Hair follicular keratinocyte (primary cell): Measurements from ENCODE around the gene SLC6A2. TPM values are rescaled to one million over a fixed set of nuclear protein-coding genes. Genes with fewer than 3 reads are reported as not detected.

Experiments used
- total RNA-seq: library from RNA; depleted of rRNA; stranded (reverse); fragments of >200 nt; gene quantifications from 2 replicates; pipeline ENCODE4 v1.2.3, GENCODE V29; 2015

The SLC6A2 gene
- total RNA-seq = 0.04 and 0.08 TPM in 2 replicates

GRCh38 chr16:55655897-55656681 lies at the start of gene SLC6A2:
Gene SLC6A2, plus strand, starts transcription at chr16:55655988. Its CDS starts 707 bp downstream, at chr16:55656695.

Other genes starting within 250 kb of the SLC6A2 start
- 9.9 and 15.9 TPM in 2 replicates for gene MMP2, start 176.8 kb upstream of the SLC6A2 start, total RNA-seq
- 24.9 and 40.3 TPM in 2 replicates for gene LPCAT2, start 146.9 kb upstream of the SLC6A2 start, total RNA-seq
- gene CAPNS2, start 89.3 kb upstream of the SLC6A2 start, total RNA-seq = 12.7 and 32.7 TPM in 2 replicates
- not detected in 2 replicates for gene CES1, start 177.1 kb downstream of the SLC6A2 start, total RNA-seq
- gene CES5A, start 219.4 kb downstream of the SLC6A2 start, total RNA-seq = not detected in 2 replicates